ENCODE data around the gene AIPL1. TPM values are rescaled to one million over a fixed set of nuclear protein-coding genes. Genes with fewer than 3 reads are reported as not detected.

The AIPL1 gene
- total RNA-seq, 4 donors from 2014 or later: not detected

DNA sequence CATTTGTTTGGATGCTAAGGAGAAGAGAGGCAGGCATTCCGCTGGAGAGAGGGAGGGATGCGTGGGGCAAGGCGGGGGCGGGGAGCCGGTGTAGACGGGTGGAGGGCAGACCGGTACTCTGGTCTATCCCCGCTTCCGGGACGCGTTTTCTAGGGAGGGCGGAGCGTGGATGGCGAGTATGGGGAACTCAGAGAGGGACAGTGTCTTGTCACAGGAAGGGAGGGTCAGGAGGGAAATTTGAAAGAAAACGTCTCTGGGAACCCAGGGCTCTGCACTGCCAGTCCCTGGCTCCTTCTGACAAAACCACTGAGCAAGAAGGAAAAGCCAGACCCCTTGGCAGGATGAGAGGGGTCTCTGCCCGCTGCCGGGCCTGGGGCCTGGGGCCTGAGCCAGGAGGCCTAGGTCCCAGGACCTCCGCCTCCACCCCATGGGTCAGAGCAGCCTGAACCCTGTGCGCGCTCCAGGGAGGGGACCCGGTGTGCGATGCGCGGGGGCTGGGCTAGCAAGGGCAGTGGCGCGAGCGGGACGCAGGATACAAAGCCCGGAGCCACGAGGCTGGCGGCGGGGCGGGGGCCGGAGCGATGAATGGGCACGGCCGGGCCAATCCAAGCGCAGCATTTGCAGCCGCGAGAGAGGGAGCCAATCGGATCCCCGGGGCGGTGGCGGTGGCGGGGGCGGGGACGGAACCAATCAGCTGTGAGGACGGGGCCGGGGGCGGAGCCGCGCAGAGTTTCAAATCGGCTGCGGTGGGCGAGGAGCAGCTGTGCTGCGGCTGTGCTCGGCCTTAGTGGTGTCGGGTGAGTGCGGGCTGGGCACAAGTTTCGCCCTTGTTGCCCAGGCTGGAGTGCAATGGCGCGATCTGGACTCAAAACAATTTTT is 9.0 kb upstream of the AIPL1 start, which contains the start of gene PIMREG:
PIMREG (plus strand) TSS at position 764 of the 879 bp plus-strand sequence. CDS start 656 bp downstream, outside the sequence.
- peak within 1 kb of the TSS; percentile 30 to 68 (median 53) for H3K4me3 ChIP-seq
- TF ChIP-seq POLR2A (IDR thresholded peaks at IDR 0.05): peak in 1 of 2 donors; percentile 7
- TF ChIP-seq EP300 (IDR thresholded peaks at IDR 0.05): no peak
- H3K9me3 ChIP-seq: no peaks in the 10 kb centered on the region
- 0 to 1% methylated on average over 38 to 56 of the region's 62 CpGs for WGBS, 2 donors
- peak; percentile 83 to 89 for DNase-seq (ENCODE audit: low spot score in 2 of 2)
- peak within 1 kb of the TSS in 2 of 4 donors; percentile 48 to 59 for H3K27ac ChIP-seq
- H3K27me3 ChIP-seq: peaks cover 0 to 29% of the 10 kb centered on the region in 2 donors
- H3K36me3 ChIP-seq: no peaks in the 10 kb centered on the region
- H3K4me1 ChIP-seq: peaks cover 0 to 20% (median 4%) of the 10 kb centered on the region in 4 donors

DNA sequence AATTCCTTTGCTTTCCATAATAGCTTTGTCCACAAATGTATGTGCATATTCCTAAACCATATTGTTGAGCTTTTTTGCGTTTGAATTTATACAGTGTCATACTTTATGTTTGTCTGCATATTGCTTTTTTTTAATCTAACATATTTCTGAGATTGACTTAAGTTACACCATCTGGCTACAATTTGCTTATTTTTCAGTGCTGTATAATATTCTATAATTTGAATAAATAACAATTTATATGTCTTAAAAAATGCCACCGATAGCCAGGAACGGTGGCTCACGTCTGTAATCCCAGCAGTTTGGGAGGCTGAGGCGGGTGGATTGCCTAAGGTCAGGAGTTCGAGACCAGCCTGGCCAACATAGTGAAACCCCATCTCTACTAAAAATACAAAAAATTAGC is 7.9 kb upstream of the AIPL1 start:
- Histone ChIP-seq H3K9me3 (no peaks in the 10 kb centered on the region), H3K36me3 (no peaks in the 10 kb centered on the region), H3K27ac (no peak overlapping the region), H3K4me1 (peaks cover 0 to 20% (median 4%) of the 10 kb centered on the region in 4 donors), H3K27me3 (peaks cover 0 to 31% of the 10 kb centered on the region in 2 donors), H3K4me3 (no peak overlapping the region)
- no peak for TF ChIP-seq EP300 (IDR thresholded peaks at IDR 0.05)
- TF ChIP-seq, protein P1, sequence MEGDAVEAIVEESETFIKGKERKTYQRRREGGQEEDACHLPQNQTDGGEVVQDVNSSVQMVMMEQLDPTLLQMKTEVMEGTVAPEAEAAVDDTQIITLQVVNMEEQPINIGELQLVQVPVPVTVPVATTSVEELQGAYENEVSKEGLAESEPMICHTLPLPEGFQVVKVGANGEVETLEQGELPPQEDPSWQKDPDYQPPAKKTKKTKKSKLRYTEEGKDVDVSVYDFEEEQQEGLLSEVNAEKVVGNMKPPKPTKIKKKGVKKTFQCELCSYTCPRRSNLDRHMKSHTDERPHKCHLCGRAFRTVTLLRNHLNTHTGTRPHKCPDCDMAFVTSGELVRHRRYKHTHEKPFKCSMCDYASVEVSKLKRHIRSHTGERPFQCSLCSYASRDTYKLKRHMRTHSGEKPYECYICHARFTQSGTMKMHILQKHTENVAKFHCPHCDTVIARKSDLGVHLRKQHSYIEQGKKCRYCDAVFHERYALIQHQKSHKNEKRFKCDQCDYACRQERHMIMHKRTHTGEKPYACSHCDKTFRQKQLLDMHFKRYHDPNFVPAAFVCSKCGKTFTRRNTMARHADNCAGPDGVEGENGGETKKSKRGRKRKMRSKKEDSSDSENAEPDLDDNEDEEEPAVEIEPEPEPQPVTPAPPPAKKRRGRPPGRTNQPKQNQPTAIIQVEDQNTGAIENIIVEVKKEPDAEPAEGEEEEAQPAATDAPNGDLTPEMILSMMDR (IDR thresholded peaks at IDR 0.05): no peak
- no peak for TF ChIP-seq POLR2A (IDR thresholded peaks at IDR 0.05)
- WGBS, 2 donors: 63 to 83% methylated on average over 6 of the region's 6 CpGs
- DNase-seq (ENCODE audit: low spot score in 2 of 2): no peak

DNA sequence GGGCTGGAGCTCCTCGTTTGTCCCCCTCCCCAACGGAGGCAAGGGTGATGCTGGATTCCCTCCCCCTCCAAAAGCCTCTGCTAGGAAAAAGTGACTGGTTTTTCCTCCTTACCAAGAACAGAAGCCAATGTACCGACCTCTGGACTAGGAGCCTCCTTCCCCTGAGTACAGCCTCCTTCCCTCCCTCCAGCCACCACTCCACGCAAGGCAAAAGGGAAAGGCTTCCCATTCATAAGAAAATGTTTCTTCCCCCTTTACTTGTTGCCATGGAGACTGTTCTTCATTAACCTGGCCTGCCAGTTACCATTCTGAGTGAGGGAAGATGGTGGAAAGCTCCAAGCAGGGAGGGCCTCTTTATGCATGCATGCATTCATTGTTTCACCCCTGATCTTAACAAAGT is 5.0 kb upstream of the AIPL1 start:
- H3K27ac ChIP-seq: no peak overlapping the region
- H3K4me1 ChIP-seq: peaks cover 0 to 20% (median 4%) of the 10 kb centered on the region in 4 donors
- TF ChIP-seq, protein P1 (IDR thresholded peaks at IDR 0.05): no peak
- H3K4me3 ChIP-seq: no peak overlapping the region
- H3K9me3 ChIP-seq: no peaks in the 10 kb centered on the region
- no peak for DNase-seq (ENCODE audit: low spot score in 2 of 2)
- H3K36me3 ChIP-seq: no peaks in the 10 kb centered on the region
- peaks cover 0 to 47% of the 10 kb centered on the region in 2 donors for H3K27me3 ChIP-seq
- WGBS, 2 donors: 23 to 31% methylated on average over 4 of the region's 4 CpGs

DNA sequence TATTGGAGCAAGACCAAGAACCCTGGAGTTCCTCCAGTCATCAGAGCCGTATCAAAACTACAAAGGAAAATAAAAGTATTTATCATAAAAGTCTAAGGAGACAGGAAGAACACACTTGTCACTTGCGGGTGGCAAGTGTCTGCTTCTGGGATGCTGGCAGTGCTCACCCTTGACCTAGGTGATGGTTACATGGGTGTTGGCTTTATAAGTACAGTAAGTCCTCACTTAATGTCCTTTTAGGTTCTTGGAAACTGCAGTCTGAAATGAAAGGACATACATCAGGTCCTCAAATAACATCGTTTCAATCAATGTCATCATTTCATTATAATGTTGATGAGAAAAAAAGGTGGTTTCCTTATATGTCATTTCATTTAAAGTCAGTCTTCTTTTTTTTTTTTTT is 3.0 kb upstream of the AIPL1 start:
- Histone ChIP-seq H3K27ac (no peak overlapping the region), H3K27me3 (peaks cover 0 to 46% of the 10 kb centered on the region in 2 donors), H3K4me3 (no peak overlapping the region), H3K36me3 (no peaks in the 10 kb centered on the region), H3K9me3 (no peaks in the 10 kb centered on the region), H3K4me1 (no peaks in the 10 kb centered on the region)
- TF ChIP-seq POLR2A (IDR thresholded peaks at IDR 0.05) (no peak), EP300 (IDR thresholded peaks at IDR 0.05) (no peak)
- TF ChIP-seq, protein P1 (IDR thresholded peaks at IDR 0.05): no peak
- WGBS, 2 donors: 55 to 57% methylated on average over 3 of the region's 3 CpGs
- DNase-seq (ENCODE audit: low spot score in 2 of 2): no peak

DNA sequence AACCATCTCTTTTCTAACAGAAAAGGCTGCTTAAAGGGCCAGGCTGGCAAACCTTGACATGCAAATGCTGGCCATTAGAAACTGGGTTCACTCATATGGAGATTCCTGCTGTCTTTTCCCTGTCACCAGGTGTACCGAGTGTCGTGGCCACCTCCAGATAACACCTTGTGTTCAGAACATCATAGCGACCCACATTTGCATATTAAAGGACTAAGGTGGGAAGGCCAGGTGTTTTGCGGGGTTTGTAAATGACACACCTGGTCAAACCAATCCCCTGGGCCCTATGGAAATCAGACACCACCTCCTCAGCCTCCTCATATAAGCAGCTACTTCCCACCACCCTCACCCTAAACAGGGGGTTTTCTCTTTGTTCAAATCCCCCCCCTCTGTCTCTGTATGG is 2.5 kb upstream of the AIPL1 start:
- Histone ChIP-seq H3K27ac (no peak overlapping the region), H3K9me3 (no peaks in the 10 kb centered on the region), H3K27me3 (peaks cover 0 to 41% of the 10 kb centered on the region in 2 donors), H3K36me3 (no peaks in the 10 kb centered on the region), H3K4me3 (no peak overlapping the region), H3K4me1 (no peaks in the 10 kb centered on the region)
- WGBS, 2 donors: 17 to 37% methylated on average over 4 of the region's 4 CpGs
- no peak for TF ChIP-seq EP300 (IDR thresholded peaks at IDR 0.05)
- no peak for TF ChIP-seq POLR2A (IDR thresholded peaks at IDR 0.05)
- TF ChIP-seq, protein P1 (IDR thresholded peaks at IDR 0.05): no peak
- no peak for DNase-seq (ENCODE audit: low spot score in 2 of 2)
